PC-9 (cell line): ENCODE results near the gene EIF4G3. TPM values are rescaled to one million over a fixed set of nuclear protein-coding genes. Genes with fewer than 3 reads are reported as not detected.
A peak's percentile ranks its signal among the peaks of the same experiment; 100 is the strongest.

ENCODE experiments used
- BruUV-seq: library from RNA; stranded (reverse); fragments of 400-500 nt; replicated peaks from 2 replicates; lab custom pipeline; 2021; lab: Mats Ljungman, UMichigan
- CTCF ChIA-PET: fragments of 300-600 bp; sonication (Branson Sonifier 250); formaldehyde crosslinking; loops from one replicate; lab custom pipeline; 2022; ENCODE audit warnings: antibody characterized with exemption; lab: Charles Lee
- POLR2A ChIA-PET: fragments of 300-600 bp; sonication (Branson Sonifier 250); formaldehyde crosslinking; loops from one replicate; lab custom pipeline; 2022; ENCODE audit warnings: antibody characterized with exemption; ENCODE audit not compliant: unreplicated experiment; lab: Charles Lee
- DNase-seq, 2 experiments: peaks; one replicate each; pipeline versions ENCODE4 v3.0.0 to v3.0.0-alpha.2; 2015 to 2022; ENCODE audit warnings: mixed read lengths in 1 of 2
- H2AFZ ChIP-seq: fragments of 200-600 bp; sonication (generic); 2 replicates; pipeline ENCODE4 v1.8.1; 2017; ENCODE audit warnings: antibody characterized with exemption
- H3F3A ChIP-seq: fragments of 200-600 bp; sonication (generic); 2 replicates; pipeline ENCODE4 v1.8.1; 2017; ENCODE audit warnings: antibody characterized with exemption, mild to moderate bottlenecking, low read depth; ENCODE audit not compliant: insufficient read depth
- H3K27ac ChIP-seq: fragments of 200-600 bp; sonication (generic); 2 replicates; pipeline ENCODE4 v1.6.1; 2016; ENCODE audit warnings: mixed run types
- H3K27me3 ChIP-seq: fragments of 200-600 bp; sonication (generic); 2 replicates; pipeline ENCODE4 v1.6.1; 2016; ENCODE audit warnings: low read depth, mixed run types; ENCODE audit not compliant: insufficient read depth
- H3K36me3 ChIP-seq: fragments of 200-600 bp; sonication (generic); 2 replicates; pipeline ENCODE4 v1.6.1; 2016; ENCODE audit warnings: low read depth, mixed run types
- H3K4me1 ChIP-seq: fragments of 200-600 bp; sonication (generic); replicated peaks from 2 replicates; pipeline ENCODE4 v1.6.1; 2016; ENCODE audit warnings: mixed run types; ENCODE audit not compliant: insufficient read depth
- H3K4me2 ChIP-seq: fragments of 200-600 bp; sonication (generic); 2 replicates; pipeline ENCODE4 v1.6.1; 2017; ENCODE audit warnings: mixed run types
- H3K4me3 ChIP-seq: fragments of 200-600 bp; sonication (generic); 2 replicates; pipeline ENCODE4 v1.6.1; 2016; ENCODE audit warnings: mixed run types
- H3K79me2 ChIP-seq: fragments of 200-600 bp; sonication (generic); 2 replicates; pipeline ENCODE4 v1.6.1; 2017; ENCODE audit warnings: low read depth, mixed run types
- H3K9me2 ChIP-seq: fragments of 200-600 bp; sonication (generic); 2 replicates; pipeline ENCODE4 v1.8.1; 2017; ENCODE audit warnings: mild to moderate bottlenecking; ENCODE audit not compliant: insufficient read depth
- H3K9me3 ChIP-seq: fragments of 200-600 bp; sonication (generic); 2 replicates; pipeline ENCODE4 v1.8.1; 2016; ENCODE audit warnings: low read depth; ENCODE audit not compliant: insufficient read depth
- H4K20me1 ChIP-seq: fragments of 200-600 bp; sonication (generic); 2 replicates; pipeline ENCODE4 v1.8.1; 2017; ENCODE audit not compliant: insufficient read depth
- CTCF ChIP-seq: fragments of 200-600 bp; sonication (generic); conservative IDR thresholded peaks from 2 replicates; pipeline ENCODE4 v1.6.1; 2017; ENCODE audit warnings: mixed run types, antibody characterized with exemption, mild to moderate bottlenecking, moderate library complexity
- EZH2 ChIP-seq: fragments of 200-600 bp; sonication (generic); IDR thresholded peaks from 2 replicates; pipeline ENCODE4 v1.8.0; 2017; ENCODE audit warnings: antibody characterized with exemption, low read depth
- intact Hi-C: fragments of 100-400 bp; cut with micrococcal nuclease; formaldehyde crosslinking; loops from one replicate; pipeline ENCODE4 v1.10.0; 2022; ENCODE audit not compliant: unreplicated experiment
- total RNA-seq: library from RNA; stranded (reverse); gene quantifications from 2 replicates; pipeline ENCODE4 v1.2.3, GENCODE V29; 2021

The EIF4G3 gene
- total RNA-seq, 1 experiment from 2014 or later, result 63.2 TPM

- intact Hi-C loops, result no loop called here
- H3K36me3 ChIP-seq, result no peaks in the 10 kb centered on the region; the same call in 1 of the 2 replicates
- TF ChIP-seq EZH2 (no peak), CTCF (no peak)
- H4K20me1 ChIP-seq, result no peaks in the 10 kb centered on the region
- no peaks in the 10 kb centered on the region for H3K4me1 ChIP-seq
- POLR2A ChIA-PET, result no interaction called here
- CTCF ChIA-PET, result interaction anchor here (0.7 kb wide), 1 partner anchor 110 kb away, joined by 3 read pairs; no protein-coding TSS in a partner anchor
- no peaks in the 10 kb centered on the region for H3K9me2 ChIP-seq
- no peaks in the 10 kb centered on the region for H3K9me3 ChIP-seq
- H3F3A ChIP-seq, result no peaks in the 10 kb centered on the region
- no peaks in the 10 kb centered on the region for H3K79me2 ChIP-seq
- no peak overlapping the region for H3K27ac ChIP-seq
- no TSS peak for BruUV-seq
- no peak overlapping the region for H3K4me3 ChIP-seq
- no peaks in the 10 kb centered on the region for H3K27me3 ChIP-seq
- no peak overlapping the region for H2AFZ ChIP-seq
- no peak overlapping the region for H3K4me2 ChIP-seq
- DNase-seq, result no peak
Measured at GRCh38 chr1:20972855-20973254, 203.8 kb downstream of the EIF4G3 start.

DNA sequence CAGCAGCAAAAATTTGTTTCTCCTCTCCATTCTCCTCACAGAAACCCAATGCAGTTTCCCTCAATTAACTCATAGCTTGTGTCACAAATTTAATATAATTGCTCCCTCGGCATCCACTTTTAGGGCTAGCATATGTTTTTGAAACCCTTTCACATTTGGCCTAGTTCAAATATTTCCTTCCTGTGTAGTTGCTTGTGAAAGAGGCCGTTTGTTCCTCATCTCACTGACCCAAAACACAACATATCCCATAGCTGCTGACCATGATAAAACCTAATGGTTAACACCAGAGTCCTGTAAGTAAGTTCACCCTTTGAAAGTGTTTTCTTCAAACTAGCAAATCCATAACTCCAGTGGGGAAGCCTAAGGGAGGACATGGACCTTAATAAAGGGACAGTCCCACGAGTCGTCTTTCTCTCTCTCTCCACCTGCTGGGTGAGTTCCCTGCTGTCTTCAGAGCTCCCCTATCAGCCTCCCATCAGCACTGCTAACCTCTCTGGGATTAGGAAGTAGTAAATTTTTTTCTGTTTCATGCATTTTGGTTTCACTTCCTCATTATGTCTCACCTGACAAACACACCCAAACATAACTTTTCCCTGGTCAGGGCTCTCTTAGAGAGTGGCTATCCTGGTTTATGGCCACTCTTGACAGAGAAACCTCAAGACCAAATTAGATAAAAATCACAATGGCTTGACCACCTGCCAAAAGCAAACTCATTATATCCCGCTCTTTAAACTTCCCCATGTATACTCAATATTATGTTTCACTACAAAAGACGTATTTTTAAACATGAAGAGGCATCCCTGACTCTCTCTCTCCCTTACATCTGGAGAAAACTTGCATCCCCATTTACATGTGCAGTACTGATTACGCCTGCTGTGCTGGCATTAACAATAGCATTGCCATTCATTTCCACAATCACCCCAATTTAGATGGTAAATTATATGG, 211.9 kb downstream of the EIF4G3 start:
- Histone ChIP-seq H3K27ac (0 out of 2 replicates have a peak overlapping the region, but pooled peaks have one; percentile 15), H4K20me1 (no peaks in the 10 kb centered on the region), H3K4me1 (no peaks in the 10 kb centered on the region), H3K9me3 (no peaks in the 10 kb centered on the region), H3K36me3 (no peaks in the 10 kb centered on the region), H3F3A (no peaks in the 10 kb centered on the region), H3K79me2 (no peaks in the 10 kb centered on the region), H3K4me2 (no peak overlapping the region), H3K27me3 (no peaks in the 10 kb centered on the region), H3K4me3 (no peak overlapping the region), H2AFZ (no peak overlapping the region), H3K9me2 (no peaks in the 10 kb centered on the region)
- no peak for TF ChIP-seq EZH2
- no peak for TF ChIP-seq CTCF
- DNase-seq, result peak; percentile 5 to 43
- no TSS peak for BruUV-seq
- CTCF ChIA-PET, result interaction anchor here (0.6 kb wide), 1 partner anchor 226 kb away, joined by 5 read pairs; no protein-coding TSS in a partner anchor
- POLR2A ChIA-PET, result no interaction called here
- intact Hi-C loops, result no loop called here

DNA sequence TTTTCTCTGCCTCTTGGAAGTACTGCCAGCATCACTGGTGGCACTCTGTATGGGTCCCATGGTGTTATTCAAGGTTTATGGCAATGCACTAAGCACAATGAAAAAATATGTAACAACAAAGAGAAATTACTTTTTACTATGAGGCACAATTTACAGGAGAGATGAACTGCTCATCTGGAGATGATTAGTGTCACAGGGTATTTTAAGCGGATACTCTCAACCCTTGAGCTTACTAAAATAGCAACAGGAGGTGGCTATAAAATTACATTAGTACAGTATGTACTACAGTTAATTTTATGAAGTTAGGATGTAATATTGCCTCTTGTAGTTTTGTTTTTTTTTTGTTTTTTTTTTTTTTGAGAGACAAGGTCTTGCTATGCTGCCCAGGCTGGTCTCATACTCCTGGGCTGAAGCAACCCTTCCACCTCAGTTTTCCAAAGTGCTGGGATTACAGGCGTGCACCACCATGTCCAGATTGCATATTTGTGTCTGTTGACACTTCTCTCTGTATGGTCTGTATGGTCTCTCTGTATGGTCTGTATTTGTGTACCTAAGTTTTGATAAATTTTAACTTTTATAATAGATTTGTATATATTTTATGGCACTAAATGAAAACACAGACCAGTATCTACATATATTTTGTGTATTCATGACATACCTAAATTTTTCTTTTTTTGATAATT, 214.0 kb downstream of the EIF4G3 start:
- BruUV-seq, result no TSS peak
- no peak overlapping the region for H3K27ac ChIP-seq
- intact Hi-C loops, result no loop called here
- H3K36me3 ChIP-seq, result no peaks in the 10 kb centered on the region
- no peaks in the 10 kb centered on the region for H3K79me2 ChIP-seq
- CTCF ChIA-PET, result no interaction called here
- no peak for DNase-seq
- POLR2A ChIA-PET, result no interaction called here
- H3K4me1 ChIP-seq, result no peaks in the 10 kb centered on the region
- H3K27me3 ChIP-seq, result no peaks in the 10 kb centered on the region
- no peak overlapping the region for H3K4me3 ChIP-seq
- TF ChIP-seq EZH2 (no peak), CTCF (no peak)
- H2AFZ ChIP-seq, result no peak overlapping the region
- no peak overlapping the region for H3K4me2 ChIP-seq
- no peaks in the 10 kb centered on the region for H3K9me3 ChIP-seq
- H4K20me1 ChIP-seq, result no peaks in the 10 kb centered on the region
- no peaks in the 10 kb centered on the region for H3K9me2 ChIP-seq
- no peaks in the 10 kb centered on the region for H3F3A ChIP-seq
